Measurements from ENCODE around the gene FGF7.

GRCh38 chr15:49380912-49381311 is 42.1 kb upstream of the FGF7 start:
- no peak for TF ChIP-seq POLR2A (IDR thresholded peaks at IDR 0.05; ENCODE audit: low read length)
- TF ChIP-seq GATA1 (IDR thresholded peaks at IDR 0.05; ENCODE audit: low read depth, low read length) = no peak

All from erythroblast (primary cell).